ENCODE data around the gene IFNA14. TPM values are rescaled to one million over a fixed set of nuclear protein-coding genes. Genes with fewer than 3 reads are reported as not detected.
"Not testable (repeated sequence)": the region's sequence is repeated elsewhere in the genome, so short reads cannot be mapped to it uniquely, and the experiment has no call there.

Gene IFNA14
- total and polyA plus RNA-seq, 2 donors (not counting 1 experiment from before 2014, with no cell fraction given): not detected

DNA sequence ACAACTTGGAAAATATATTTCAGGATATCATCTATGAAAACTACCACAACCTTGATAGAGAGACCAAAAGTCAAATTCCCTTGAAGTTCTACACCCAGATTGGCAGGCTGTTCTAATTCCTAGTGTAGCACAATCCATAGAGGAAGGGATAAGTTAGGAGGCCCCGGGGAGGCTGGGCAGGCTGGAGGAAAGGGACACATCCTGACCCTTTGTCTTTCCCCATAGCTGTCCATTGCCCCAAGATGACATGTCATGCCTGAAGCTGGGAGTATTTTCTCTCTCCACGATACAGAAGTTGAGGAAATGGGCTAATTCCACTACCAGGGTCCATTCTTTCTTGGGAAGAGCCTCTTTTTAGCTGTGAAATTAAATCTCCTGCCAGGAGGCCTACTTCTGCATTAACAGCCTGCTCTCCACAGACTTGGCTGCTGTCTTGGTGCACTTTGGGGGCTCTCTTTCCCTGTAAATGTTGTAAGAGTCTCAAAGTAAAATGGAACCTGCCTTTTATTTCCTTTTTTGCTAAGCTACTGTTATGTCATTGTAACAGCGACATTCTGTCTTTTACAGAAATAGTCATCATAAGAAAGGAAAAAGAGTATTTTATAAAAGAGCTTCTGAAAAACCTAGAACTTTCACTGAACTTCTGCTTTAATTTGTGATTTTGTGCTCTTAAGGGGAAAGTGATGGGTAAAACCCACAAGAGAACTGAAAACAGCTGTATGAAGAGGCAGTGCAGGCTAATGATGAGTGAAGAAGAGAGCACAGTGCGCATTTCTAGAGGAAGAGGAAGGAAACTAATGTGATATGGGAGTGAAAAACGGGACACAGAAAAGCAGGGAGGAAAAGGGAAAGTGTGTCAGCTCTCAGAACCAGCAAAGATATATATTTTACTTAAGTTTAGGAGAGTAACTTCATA is 26.1 kb downstream of the IFNA14 start:
- no CpG with 5 or more reads among the region's 5 CpGs for WGBS (ENCODE audit: insufficient coverage)
- H3K9me3 ChIP-seq (ENCODE audit: control extremely low read depth in 1 of 3, control insufficient read depth in 2 of 3, insufficient read depth in 1 of 3, low read length in 2 of 3); H3K4me1 ChIP-seq (ENCODE audit: control insufficient read depth in 2 of 2, insufficient read depth in 2 of 2, low read length in 2 of 2); H3K4me2 ChIP-seq (replicated peaks; ENCODE audit: low read depth, low read length, poor library complexity, severe bottlenecking); H3K4me1 Mint-ChIP-seq; H3K9me3 Mint-ChIP-seq (ENCODE audit: insufficient read depth); H3K4me3 ChIP-seq (ENCODE audit: control extremely low read depth in 1 of 5, extremely low read depth in 1 of 5, insufficient read depth in 1 of 5, low read depth in 2 of 5, low read length in 4 of 5); H4K20me1 ChIP-seq (ENCODE audit: control insufficient read depth, insufficient read depth, low read length, poor library complexity, severe bottlenecking); H3K36me3 ChIP-seq (replicated peaks in 1 of 2; ENCODE audit: control extremely low read depth in 1 of 2, control insufficient read depth in 1 of 2, extremely low read depth in 1 of 2, insufficient read depth in 2 of 2, low read length in 1 of 2); H3K79me2 ChIP-seq (ENCODE audit: control insufficient read depth, insufficient read depth, low read length); POLR2A ChIA-PET; H3K9ac ChIP-seq (ENCODE audit: low read length); intact Hi-C loops (cut with micrococcal nuclease); H3K27ac ChIP-seq (ENCODE audit: low read length in 2 of 2); H3K27ac Mint-ChIP-seq: not testable (repeated sequence)
- peak overlapping the region; percentile 42 for H2AFZ ChIP-seq (ENCODE audit: insufficient read depth, low read depth, low read length, poor library complexity, severe bottlenecking)
- TF ChIP-seq, protein P1, sequence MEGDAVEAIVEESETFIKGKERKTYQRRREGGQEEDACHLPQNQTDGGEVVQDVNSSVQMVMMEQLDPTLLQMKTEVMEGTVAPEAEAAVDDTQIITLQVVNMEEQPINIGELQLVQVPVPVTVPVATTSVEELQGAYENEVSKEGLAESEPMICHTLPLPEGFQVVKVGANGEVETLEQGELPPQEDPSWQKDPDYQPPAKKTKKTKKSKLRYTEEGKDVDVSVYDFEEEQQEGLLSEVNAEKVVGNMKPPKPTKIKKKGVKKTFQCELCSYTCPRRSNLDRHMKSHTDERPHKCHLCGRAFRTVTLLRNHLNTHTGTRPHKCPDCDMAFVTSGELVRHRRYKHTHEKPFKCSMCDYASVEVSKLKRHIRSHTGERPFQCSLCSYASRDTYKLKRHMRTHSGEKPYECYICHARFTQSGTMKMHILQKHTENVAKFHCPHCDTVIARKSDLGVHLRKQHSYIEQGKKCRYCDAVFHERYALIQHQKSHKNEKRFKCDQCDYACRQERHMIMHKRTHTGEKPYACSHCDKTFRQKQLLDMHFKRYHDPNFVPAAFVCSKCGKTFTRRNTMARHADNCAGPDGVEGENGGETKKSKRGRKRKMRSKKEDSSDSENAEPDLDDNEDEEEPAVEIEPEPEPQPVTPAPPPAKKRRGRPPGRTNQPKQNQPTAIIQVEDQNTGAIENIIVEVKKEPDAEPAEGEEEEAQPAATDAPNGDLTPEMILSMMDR (IDR thresholded peaks at IDR 0.05): peak; percentile 34
- CTCF ChIA-PET: interaction anchor here (1.6 kb wide), 1 partner anchor 18 kb away, joined by 7 read pairs; no protein-coding TSS in a partner anchor
- peak overlapping the region; percentile 2 for H3K4me3 Mint-ChIP-seq
- H3K27me3 ChIP-seq (replicated peaks in 1 of 4; ENCODE audit: control extremely low read depth in 1 of 4, control insufficient read depth in 3 of 4, insufficient read depth in 4 of 4, low read length in 3 of 4): peaks cover 0 to 12% (median 5%) of the 10 kb centered on the region in 4 experiments
- H3K27me3 Mint-ChIP-seq: peaks cover 13% of the 10 kb centered on the region
- peak; percentile 20 for DNase-seq
- ATAC-seq (ENCODE audit: low read depth): peak; percentile 43

GRCh38 chr9:21212160-21212559 is 27.6 kb downstream of the IFNA14 start:
- CTCF ChIA-PET; H3K36me3 ChIP-seq (replicated peaks in 1 of 2; ENCODE audit: control extremely low read depth in 1 of 2, control insufficient read depth in 1 of 2, extremely low read depth in 1 of 2, insufficient read depth in 2 of 2, low read length in 1 of 2); ATAC-seq (ENCODE audit: low read depth); H3K27ac ChIP-seq (ENCODE audit: low read length in 2 of 2); H3K9me3 Mint-ChIP-seq (ENCODE audit: insufficient read depth); intact Hi-C loops (cut with micrococcal nuclease); H3K79me2 ChIP-seq (ENCODE audit: control insufficient read depth, insufficient read depth, low read length); H4K20me1 ChIP-seq (ENCODE audit: control insufficient read depth, insufficient read depth, low read length, poor library complexity, severe bottlenecking); H3K27ac Mint-ChIP-seq; DNase-seq; H3K4me2 ChIP-seq (replicated peaks; ENCODE audit: low read depth, low read length, poor library complexity, severe bottlenecking); H3K9ac ChIP-seq (ENCODE audit: low read length); H3K27me3 Mint-ChIP-seq; H3K4me3 Mint-ChIP-seq; H2AFZ ChIP-seq (ENCODE audit: insufficient read depth, low read depth, low read length, poor library complexity, severe bottlenecking); H3K9me3 ChIP-seq (ENCODE audit: control extremely low read depth in 1 of 3, control insufficient read depth in 2 of 3, insufficient read depth in 1 of 3, low read length in 2 of 3); H3K27me3 ChIP-seq (replicated peaks in 1 of 4; ENCODE audit: control extremely low read depth in 1 of 4, control insufficient read depth in 3 of 4, insufficient read depth in 4 of 4, low read length in 3 of 4); H3K4me3 ChIP-seq (ENCODE audit: control extremely low read depth in 1 of 5, extremely low read depth in 1 of 5, insufficient read depth in 1 of 5, low read depth in 2 of 5, low read length in 4 of 5); H3K4me1 ChIP-seq (ENCODE audit: control insufficient read depth in 2 of 2, insufficient read depth in 2 of 2, low read length in 2 of 2); POLR2A ChIA-PET; H3K4me1 Mint-ChIP-seq: not testable (repeated sequence)
- 92% methylated on average over 2 of the region's 2 CpGs for WGBS (ENCODE audit: insufficient coverage)

DNA sequence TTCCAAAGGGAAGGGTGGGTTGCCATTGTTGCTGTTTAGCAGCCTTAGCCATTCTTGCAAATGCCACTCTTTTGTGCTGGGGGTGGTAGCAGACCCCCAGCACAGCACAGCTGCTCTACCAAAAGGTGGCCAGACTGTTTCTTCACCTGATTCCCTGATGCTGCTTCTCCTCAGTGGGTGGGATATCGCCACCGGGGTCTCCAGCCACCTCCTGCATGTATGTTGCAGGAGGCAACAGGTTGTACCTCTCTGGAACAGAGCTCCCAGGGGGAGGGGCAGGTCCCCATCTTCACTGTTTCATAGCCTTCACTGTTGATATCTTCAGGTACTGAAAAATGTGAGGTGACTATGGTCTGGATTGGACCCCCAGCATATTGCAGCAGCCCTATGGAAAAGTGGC is 29.0 kb downstream of the IFNA14 start:
- H3K4me1 ChIP-seq (ENCODE audit: control insufficient read depth in 2 of 2, insufficient read depth in 2 of 2, low read length in 2 of 2); POLR2A ChIA-PET; H3K4me3 ChIP-seq (ENCODE audit: control extremely low read depth in 1 of 5, extremely low read depth in 1 of 5, insufficient read depth in 1 of 5, low read depth in 2 of 5, low read length in 4 of 5); H3K4me2 ChIP-seq (replicated peaks; ENCODE audit: low read depth, low read length, poor library complexity, severe bottlenecking); H3K27ac ChIP-seq (ENCODE audit: low read length in 2 of 2); H3K27me3 ChIP-seq (replicated peaks in 1 of 4; ENCODE audit: control extremely low read depth in 1 of 4, control insufficient read depth in 3 of 4, insufficient read depth in 4 of 4, low read length in 3 of 4); H2AFZ ChIP-seq (ENCODE audit: insufficient read depth, low read depth, low read length, poor library complexity, severe bottlenecking); H3K4me1 Mint-ChIP-seq; H3K27ac Mint-ChIP-seq; DNase-seq; ATAC-seq (ENCODE audit: low read depth); H3K9me3 Mint-ChIP-seq (ENCODE audit: insufficient read depth); H3K36me3 ChIP-seq (replicated peaks in 1 of 2; ENCODE audit: control extremely low read depth in 1 of 2, control insufficient read depth in 1 of 2, extremely low read depth in 1 of 2, insufficient read depth in 2 of 2, low read length in 1 of 2); H3K79me2 ChIP-seq (ENCODE audit: control insufficient read depth, insufficient read depth, low read length); H3K9ac ChIP-seq (ENCODE audit: low read length); intact Hi-C loops (cut with micrococcal nuclease); H4K20me1 ChIP-seq (ENCODE audit: control insufficient read depth, insufficient read depth, low read length, poor library complexity, severe bottlenecking); H3K9me3 ChIP-seq (ENCODE audit: control extremely low read depth in 1 of 3, control insufficient read depth in 2 of 3, insufficient read depth in 1 of 3, low read length in 2 of 3); H3K4me3 Mint-ChIP-seq: not testable (repeated sequence)
- CTCF ChIA-PET: interaction anchor here (1.5 to 1.6 kb wide), 2 partner anchors 25 to 107 kb away, joined by 3 to 4 read pairs; no protein-coding TSS in a partner anchor
- peaks cover 13% of the 10 kb centered on the region for H3K27me3 Mint-ChIP-seq
- WGBS (ENCODE audit: insufficient coverage): no CpG with 5 or more reads among the region's 2 CpGs

Data from B cell (primary cell).